Activated naive CD4-positive, alpha-beta T cell treated with anti-CD3 and anti-CD28 coated beads, Interleukin-2, amount 50 U/mL, for 24 hours (primary cell): ENCODE data around the gene MUC3A.

ENCODE experiments used
- H3K27ac Mint-ChIP-seq: one replicate; pipeline ENCODE4 v1.8.0; 2021; ENCODE audit warnings: mild to moderate bottlenecking, mixed read lengths
- H3K27me3 Mint-ChIP-seq: one replicate; pipeline ENCODE4 v1.8.0; 2021; ENCODE audit warnings: mixed read lengths
- H3K36me3 Mint-ChIP-seq: one replicate; pipeline ENCODE4 v1.8.0; 2021; ENCODE audit warnings: mixed read lengths
- H3K4me1 Mint-ChIP-seq: one replicate; pipeline ENCODE4 v1.8.0; 2021; ENCODE audit warnings: mixed read lengths
- H3K4me3 Mint-ChIP-seq: one replicate; pipeline ENCODE4 v1.8.0; 2021; ENCODE audit warnings: mild to moderate bottlenecking, mixed read lengths
- H3K9me3 Mint-ChIP-seq: one replicate; pipeline ENCODE4 v1.8.0; 2021; ENCODE audit warnings: mixed read lengths

The MUC3A gene

GRCh38 chr7:100964630-100965029, 15.3 kb downstream of the MUC3A start:
- Mint-ChIP-seq H3K27me3 (peaks cover 45% of the 10 kb centered on the region), H3K27ac (no peak overlapping the region), H3K4me1 (peaks cover 22% of the 10 kb centered on the region), H3K4me3 (no peak overlapping the region), H3K36me3 (no peaks in the 10 kb centered on the region), H3K9me3 (no peaks in the 10 kb centered on the region)

GRCh38 chr7:100965045-100965722, 15.8 kb downstream of the MUC3A start:
- H3K27ac Mint-ChIP-seq, result no peak overlapping the region
- no peaks in the 10 kb centered on the region for H3K36me3 Mint-ChIP-seq
- no peaks in the 10 kb centered on the region for H3K9me3 Mint-ChIP-seq
- H3K27me3 Mint-ChIP-seq, result peaks cover 45% of the 10 kb centered on the region
- peaks cover 22% of the 10 kb centered on the region for H3K4me1 Mint-ChIP-seq
- peak overlapping the region; percentile 86 for H3K4me3 Mint-ChIP-seq

GRCh38 chr7:100965723-100966541, 16.6 kb downstream of the MUC3A start:
- no peaks in the 10 kb centered on the region for H3K36me3 Mint-ChIP-seq
- H3K27me3 Mint-ChIP-seq, result peaks cover 45% of the 10 kb centered on the region
- peaks cover 22% of the 10 kb centered on the region for H3K4me1 Mint-ChIP-seq
- H3K27ac Mint-ChIP-seq, result no peak overlapping the region
- H3K4me3 Mint-ChIP-seq, result peak overlapping the region; percentile 86
- no peaks in the 10 kb centered on the region for H3K9me3 Mint-ChIP-seq

- Mint-ChIP-seq H3K36me3 (no peaks in the 10 kb centered on the region), H3K4me1 (peaks cover 22% of the 10 kb centered on the region), H3K9me3 (no peaks in the 10 kb centered on the region), H3K27ac (no peak overlapping the region), H3K27me3 (peaks cover 47% of the 10 kb centered on the region), H3K4me3 (peak overlapping the region; percentile 54)
These were observed 17.4 kb downstream of the MUC3A start for GRCh38 chr7:100966542-100967291.

- Mint-ChIP-seq H3K27me3 (peaks cover 47% of the 10 kb centered on the region), H3K9me3 (no peaks in the 10 kb centered on the region)
These were observed 18.0 kb downstream of the MUC3A start for GRCh38 chr7:100967292-100967863.

GRCh38 chr7:100968031-100968430, 18.7 kb downstream of the MUC3A start:
- H3K4me3 Mint-ChIP-seq, result no peak overlapping the region
- no peaks in the 10 kb centered on the region for H3K36me3 Mint-ChIP-seq
- peaks cover 22% of the 10 kb centered on the region for H3K4me1 Mint-ChIP-seq
- H3K27me3 Mint-ChIP-seq, result peaks cover 44% of the 10 kb centered on the region
- H3K27ac Mint-ChIP-seq, result no peak overlapping the region
- H3K9me3 Mint-ChIP-seq, result no peaks in the 10 kb centered on the region

More at GRCh38 chr7:100967292-100967863, 18.0 kb downstream of the MUC3A start:
- Mint-ChIP-seq H3K4me1 (peaks cover 22% of the 10 kb centered on the region), H3K27ac (peak overlapping the region; percentile 9), H3K4me3 (peak overlapping the region; percentile 62), H3K36me3 (no peaks in the 10 kb centered on the region)

GRCh38 chr7:100968650-100969049, 19.3 kb downstream of the MUC3A start:
- H3K27me3 Mint-ChIP-seq, result peaks cover 41% of the 10 kb centered on the region

GRCh38 chr7:100969066-100969615, 19.8 kb downstream of the MUC3A start, which contains the start of gene MUC12:
MUC12 (plus strand) TSS chr7:100969565; CDS start chr7:100969623, 58 bp downstream.
- Mint-ChIP-seq H3K27me3 (peaks cover 40% of the 10 kb centered on the region), H3K27ac (no peak within 1 kb of the TSS), H3K4me3 (no peak within 1 kb of the TSS), H3K9me3 (peaks cover 3% of the 10 kb centered on the region), H3K4me1 (peaks cover 22% of the 10 kb centered on the region), H3K36me3 (no peaks in the 10 kb centered on the region)

More at GRCh38 chr7:100968650-100969049, 19.3 kb downstream of the MUC3A start:
- H3K4me1 Mint-ChIP-seq, result peaks cover 22% of the 10 kb centered on the region
- H3K36me3 Mint-ChIP-seq, result no peaks in the 10 kb centered on the region
- H3K4me3 Mint-ChIP-seq, result no peak overlapping the region
- no peak overlapping the region for H3K27ac Mint-ChIP-seq
- H3K9me3 Mint-ChIP-seq, result no peaks in the 10 kb centered on the region

- Mint-ChIP-seq H3K27me3 (peaks cover 30% of the 10 kb centered on the region), H3K9me3 (peaks cover 6% of the 10 kb centered on the region), H3K4me3 (no peak overlapping the region), H3K4me1 (peaks cover 11% of the 10 kb centered on the region), H3K36me3 (no peaks in the 10 kb centered on the region), H3K27ac (no peak overlapping the region)
These were observed 22.0 kb downstream of the MUC3A start for GRCh38 chr7:100971111-100972001.

- H3K9me3 Mint-ChIP-seq, result peaks cover 6% of the 10 kb centered on the region
- peaks cover 27% of the 10 kb centered on the region for H3K27me3 Mint-ChIP-seq
- no peaks in the 10 kb centered on the region for H3K36me3 Mint-ChIP-seq
- H3K4me3 Mint-ChIP-seq, result no peak overlapping the region
- H3K27ac Mint-ChIP-seq, result no peak overlapping the region
- peaks cover 6% of the 10 kb centered on the region for H3K4me1 Mint-ChIP-seq
These were observed 22.6 kb downstream of the MUC3A start for GRCh38 chr7:100972002-100972347.

- Mint-ChIP-seq H3K4me1 (no peaks in the 10 kb centered on the region), H3K9me3 (peaks cover 6% of the 10 kb centered on the region), H3K27ac (no peak overlapping the region), H3K27me3 (peaks cover 13% of the 10 kb centered on the region), H3K36me3 (no peaks in the 10 kb centered on the region), H3K4me3 (no peak overlapping the region)
These were observed 24.7 kb downstream of the MUC3A start for GRCh38 chr7:100974021-100974420.

GRCh38 chr7:100975371-100975821, 26.1 kb downstream of the MUC3A start:
- H3K27me3 Mint-ChIP-seq, result peaks cover 8% of the 10 kb centered on the region
- peaks cover 6% of the 10 kb centered on the region for H3K9me3 Mint-ChIP-seq
- no peaks in the 10 kb centered on the region for H3K4me1 Mint-ChIP-seq
- H3K4me3 Mint-ChIP-seq, result no peak overlapping the region
- H3K27ac Mint-ChIP-seq, result no peak overlapping the region
- H3K36me3 Mint-ChIP-seq, result no peaks in the 10 kb centered on the region

GRCh38 chr7:100978300-100978699, 29.0 kb downstream of the MUC3A start:
- Mint-ChIP-seq H3K27me3 (peaks cover 8% of the 10 kb centered on the region), H3K9me3 (peaks cover 6% of the 10 kb centered on the region), H3K36me3 (no peaks in the 10 kb centered on the region), H3K27ac (no peak overlapping the region), H3K4me3 (no peak overlapping the region), H3K4me1 (no peaks in the 10 kb centered on the region)

- H3K4me3 Mint-ChIP-seq, result no peak overlapping the region
- no peaks in the 10 kb centered on the region for H3K4me1 Mint-ChIP-seq
- H3K27me3 Mint-ChIP-seq, result peaks cover 2% of the 10 kb centered on the region
- no peaks in the 10 kb centered on the region for H3K36me3 Mint-ChIP-seq
- no peak overlapping the region for H3K27ac Mint-ChIP-seq
- no peaks in the 10 kb centered on the region for H3K9me3 Mint-ChIP-seq
These were observed 34.3 kb downstream of the MUC3A start for GRCh38 chr7:100983451-100984187.
